22Rv1 (cell line): Measurements from ENCODE around the gene EML6.

Source experiments
- ZFX ChIP-seq: fragments of 450-650 bp; IDR thresholded peaks from 2 replicates; pipeline ENCODE4 v1.6.1; 2017; ENCODE audit warnings: antibody characterized with exemption, borderline replicate concordance
- TF ChIP-seq, protein P1 (sequence below): fragments of 450-650 bp; IDR thresholded peaks from 2 replicates; pipeline ENCODE4 v1.5.1; 2017; ENCODE audit warnings: mild to moderate bottlenecking

DNA sequence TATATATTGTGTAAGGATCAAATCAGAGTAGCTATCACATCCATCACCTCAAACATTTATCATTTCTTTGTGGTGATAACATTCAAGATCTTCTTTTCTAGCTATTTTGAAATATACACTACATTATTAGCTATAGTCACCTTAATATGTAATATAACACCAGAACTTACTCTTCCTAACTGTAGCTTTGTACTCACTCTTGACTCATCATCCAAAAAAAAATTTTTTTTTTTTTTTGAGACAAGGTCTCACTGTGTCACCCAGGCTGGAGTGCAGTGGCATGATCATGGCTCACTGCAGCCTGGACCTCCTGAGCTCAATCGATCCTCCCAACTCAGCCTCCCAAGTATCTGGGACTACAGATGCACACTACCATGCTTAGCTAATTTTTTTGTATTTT, 153.3 kb downstream of the EML6 start:
- TF ChIP-seq, protein P1, sequence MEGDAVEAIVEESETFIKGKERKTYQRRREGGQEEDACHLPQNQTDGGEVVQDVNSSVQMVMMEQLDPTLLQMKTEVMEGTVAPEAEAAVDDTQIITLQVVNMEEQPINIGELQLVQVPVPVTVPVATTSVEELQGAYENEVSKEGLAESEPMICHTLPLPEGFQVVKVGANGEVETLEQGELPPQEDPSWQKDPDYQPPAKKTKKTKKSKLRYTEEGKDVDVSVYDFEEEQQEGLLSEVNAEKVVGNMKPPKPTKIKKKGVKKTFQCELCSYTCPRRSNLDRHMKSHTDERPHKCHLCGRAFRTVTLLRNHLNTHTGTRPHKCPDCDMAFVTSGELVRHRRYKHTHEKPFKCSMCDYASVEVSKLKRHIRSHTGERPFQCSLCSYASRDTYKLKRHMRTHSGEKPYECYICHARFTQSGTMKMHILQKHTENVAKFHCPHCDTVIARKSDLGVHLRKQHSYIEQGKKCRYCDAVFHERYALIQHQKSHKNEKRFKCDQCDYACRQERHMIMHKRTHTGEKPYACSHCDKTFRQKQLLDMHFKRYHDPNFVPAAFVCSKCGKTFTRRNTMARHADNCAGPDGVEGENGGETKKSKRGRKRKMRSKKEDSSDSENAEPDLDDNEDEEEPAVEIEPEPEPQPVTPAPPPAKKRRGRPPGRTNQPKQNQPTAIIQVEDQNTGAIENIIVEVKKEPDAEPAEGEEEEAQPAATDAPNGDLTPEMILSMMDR: no peak
- no peak for TF ChIP-seq ZFX
